Tibial nerve (tissue), 4 donors: ENCODE results near the gene BUD13.

ENCODE experiments used
- EP300 ChIP-seq, 2 donors: sonication (generic); formaldehyde crosslinking; IDR thresholded peaks; one replicate each; pipeline ENCODE4 v1.6.1; 2017; ENCODE audit warnings: antibody characterized with exemption in 2 of 2, mild to moderate bottlenecking in 1 of 2
- POLR2A ChIP-seq, 2 donors: fragments of 450-650 bp; IDR thresholded peaks; one replicate each; pipeline ENCODE4 v1.6.1; 2017; ENCODE audit warnings: antibody characterized with exemption in 2 of 2, mild to moderate bottlenecking in 2 of 2, moderate library complexity in 2 of 2
- TF ChIP-seq, protein P1 (sequence below), 5 experiments: fragments of 200-600 bp in 3 of 5; fragments of 450-650 bp in 2 of 5; sonication (generic) in 3 of 5; IDR thresholded peaks; one replicate each; pipeline ENCODE4 v1.5.1; 2016 to 2019; ENCODE audit warnings: antibody characterized with exemption in 5 of 5, mild to moderate bottlenecking in 3 of 5, moderate library complexity in 2 of 5

DNA sequence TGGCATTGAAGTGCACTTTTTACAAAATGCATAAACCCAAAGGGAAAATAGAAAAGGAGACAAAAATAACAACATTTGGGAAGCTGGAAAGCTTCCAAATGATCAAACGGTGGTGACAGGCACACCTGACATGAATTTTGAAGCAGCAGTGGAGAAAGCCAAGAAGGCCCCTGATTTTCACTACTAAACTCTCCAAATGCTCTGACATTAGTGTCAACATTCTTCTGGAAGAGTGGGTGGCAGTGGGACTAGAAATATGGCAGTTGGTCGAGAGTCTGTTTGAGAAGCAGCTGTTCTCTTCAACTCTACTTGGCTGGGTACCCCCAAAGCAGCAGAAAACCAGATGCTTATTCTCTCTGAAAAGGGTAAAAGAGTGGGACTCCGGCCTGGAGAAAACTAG, 31.2 kb upstream of the BUD13 start:
- TF ChIP-seq, protein P1, sequence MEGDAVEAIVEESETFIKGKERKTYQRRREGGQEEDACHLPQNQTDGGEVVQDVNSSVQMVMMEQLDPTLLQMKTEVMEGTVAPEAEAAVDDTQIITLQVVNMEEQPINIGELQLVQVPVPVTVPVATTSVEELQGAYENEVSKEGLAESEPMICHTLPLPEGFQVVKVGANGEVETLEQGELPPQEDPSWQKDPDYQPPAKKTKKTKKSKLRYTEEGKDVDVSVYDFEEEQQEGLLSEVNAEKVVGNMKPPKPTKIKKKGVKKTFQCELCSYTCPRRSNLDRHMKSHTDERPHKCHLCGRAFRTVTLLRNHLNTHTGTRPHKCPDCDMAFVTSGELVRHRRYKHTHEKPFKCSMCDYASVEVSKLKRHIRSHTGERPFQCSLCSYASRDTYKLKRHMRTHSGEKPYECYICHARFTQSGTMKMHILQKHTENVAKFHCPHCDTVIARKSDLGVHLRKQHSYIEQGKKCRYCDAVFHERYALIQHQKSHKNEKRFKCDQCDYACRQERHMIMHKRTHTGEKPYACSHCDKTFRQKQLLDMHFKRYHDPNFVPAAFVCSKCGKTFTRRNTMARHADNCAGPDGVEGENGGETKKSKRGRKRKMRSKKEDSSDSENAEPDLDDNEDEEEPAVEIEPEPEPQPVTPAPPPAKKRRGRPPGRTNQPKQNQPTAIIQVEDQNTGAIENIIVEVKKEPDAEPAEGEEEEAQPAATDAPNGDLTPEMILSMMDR (IDR thresholded peaks at IDR 0.05) = no peak
- no peak for TF ChIP-seq POLR2A (IDR thresholded peaks at IDR 0.05)
- no peak for TF ChIP-seq EP300 (IDR thresholded peaks at IDR 0.05)
